WI38 (cell line): ENCODE results near the gene SPATA20.

ENCODE experiments used
- H3K4me3 ChIP-seq: 2 replicates; pipeline ENCODE4 v1.5.1; 2011; ENCODE audit warnings: low read depth, mild to moderate bottlenecking, control low read depth, low read length
- CTCF ChIP-seq: IDR thresholded peaks from 2 replicates; pipeline ENCODE4 v1.5.1; 2012; ENCODE audit warnings: low read depth, mild to moderate bottlenecking, control low read depth, low read length

Gene SPATA20

GRCh38 chr17:50547035-50547735, at the start of gene SPATA20:
Gene SPATA20 (plus strand): TSS chr17:50547174. CDS start chr17:50547209, 35 bp downstream.
- peak; percentile 98 for TF ChIP-seq CTCF
- H3K4me3 ChIP-seq: peak within 1 kb of the TSS; percentile 71

GRCh38 chr17:50498021-50498874, 48.7 kb upstream of the SPATA20 start:
- H3K4me3 ChIP-seq: no peak overlapping the region
- TF ChIP-seq CTCF: no peak

GRCh38 chr17:50499270-50499669, 47.7 kb upstream of the SPATA20 start:
- TF ChIP-seq CTCF: no peak
- no peak overlapping the region for H3K4me3 ChIP-seq

GRCh38 chr17:50499721-50500120, 47.3 kb upstream of the SPATA20 start:
- H3K4me3 ChIP-seq: no peak overlapping the region
- TF ChIP-seq CTCF: no peak

- H3K4me3 ChIP-seq: no peak overlapping the region
- 0 out of 2 replicates have a peak, but pooled peaks have one; percentile 23 for TF ChIP-seq CTCF
Measured at GRCh38 chr17:50501054-50501453, 45.9 kb upstream of the SPATA20 start.

- H3K4me3 ChIP-seq: no peak overlapping the region
- TF ChIP-seq CTCF: no peak
Measured at GRCh38 chr17:50502301-50502990, 44.5 kb upstream of the SPATA20 start.
